Neural progenitor cell (in vitro differentiated cells): Measurements from ENCODE around the gene RIMKLB.

Experiments
- EZH2 ChIP-seq: fragments of 200-600 bp; sonication (generic); IDR thresholded peaks from 2 replicates; pipeline ENCODE4 v1.6.1; 2017; ENCODE audit warnings: antibody characterized with exemption, mild to moderate bottlenecking, moderate library complexity
- EZH2phosphoT487 ChIP-seq: fragments of 200-600 bp; sonication (generic); IDR thresholded peaks from 2 replicates; pipeline ENCODE4 v1.6.1; 2017; ENCODE audit warnings: antibody characterized with exemption
- TF ChIP-seq, protein P1 (sequence below): fragments of 200-600 bp; sonication (generic); IDR thresholded peaks from 2 replicates; pipeline ENCODE4 v1.5.1; 2017; ENCODE audit warnings: antibody characterized with exemption, mild to moderate bottlenecking

DNA sequence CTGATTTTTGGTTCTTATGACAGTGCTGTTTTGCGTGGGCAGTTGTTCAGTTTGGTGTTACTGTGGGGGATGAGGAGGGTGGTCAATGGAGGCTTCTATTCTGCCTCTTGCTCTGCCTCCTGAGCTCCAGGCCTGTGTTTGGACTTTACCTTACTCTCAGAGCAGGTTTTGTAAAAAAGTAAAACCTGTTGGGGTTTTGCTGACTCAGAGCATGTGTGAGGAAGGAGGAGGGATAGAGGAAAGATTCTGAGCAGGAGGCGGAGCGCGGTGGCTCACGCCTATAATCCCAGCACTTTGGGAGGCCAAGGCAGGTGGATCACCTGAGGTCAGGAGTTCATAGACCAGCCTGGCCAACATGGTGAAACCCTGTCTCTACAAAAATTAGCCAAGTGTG lies 131.3 kb downstream of the RIMKLB start:
- TF ChIP-seq, protein P1, sequence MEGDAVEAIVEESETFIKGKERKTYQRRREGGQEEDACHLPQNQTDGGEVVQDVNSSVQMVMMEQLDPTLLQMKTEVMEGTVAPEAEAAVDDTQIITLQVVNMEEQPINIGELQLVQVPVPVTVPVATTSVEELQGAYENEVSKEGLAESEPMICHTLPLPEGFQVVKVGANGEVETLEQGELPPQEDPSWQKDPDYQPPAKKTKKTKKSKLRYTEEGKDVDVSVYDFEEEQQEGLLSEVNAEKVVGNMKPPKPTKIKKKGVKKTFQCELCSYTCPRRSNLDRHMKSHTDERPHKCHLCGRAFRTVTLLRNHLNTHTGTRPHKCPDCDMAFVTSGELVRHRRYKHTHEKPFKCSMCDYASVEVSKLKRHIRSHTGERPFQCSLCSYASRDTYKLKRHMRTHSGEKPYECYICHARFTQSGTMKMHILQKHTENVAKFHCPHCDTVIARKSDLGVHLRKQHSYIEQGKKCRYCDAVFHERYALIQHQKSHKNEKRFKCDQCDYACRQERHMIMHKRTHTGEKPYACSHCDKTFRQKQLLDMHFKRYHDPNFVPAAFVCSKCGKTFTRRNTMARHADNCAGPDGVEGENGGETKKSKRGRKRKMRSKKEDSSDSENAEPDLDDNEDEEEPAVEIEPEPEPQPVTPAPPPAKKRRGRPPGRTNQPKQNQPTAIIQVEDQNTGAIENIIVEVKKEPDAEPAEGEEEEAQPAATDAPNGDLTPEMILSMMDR: no peak
- TF ChIP-seq EZH2 (no peak), EZH2phosphoT487 (no peak)
